ENCODE results near the gene COA1. TPM values are rescaled to one million over a fixed set of nuclear protein-coding genes. Genes with fewer than 3 reads are reported as not detected.

Gene COA1
- total RNA-seq, 1 experiment from 2014 or later: 65.5 TPM

GRCh38 chr7:43594020-43594419 lies 135.3 kb downstream of the COA1 start:
- H3K4me1 ChIP-seq (ENCODE audit: control insufficient read depth, insufficient read depth, low read length): peaks cover 13% of the 10 kb centered on the region
- no TSS peak for BruUV-seq (replicated peaks)
- no peak for DNase-seq (ENCODE audit: low read depth, low spot score)
- no peaks in the 10 kb centered on the region for H3K9me3 ChIP-seq (ENCODE audit: control insufficient read depth, insufficient read depth, low read depth, low read length)
- 0 out of 2 replicates have a peak, but pooled peaks have one; percentile 40 for ATAC-seq
- TF ChIP-seq CTCF (IDR thresholded peaks at IDR 0.05): no peak
- POLR2A ChIA-PET: interaction anchor here (0.5 kb wide), 1 partner anchor 27 kb away, joined by 3 read pairs; no protein-coding TSS in a partner anchor
- H3K27me3 ChIP-seq (ENCODE audit: control insufficient read depth, insufficient read depth, low read length): no peaks in the 10 kb centered on the region
- in situ Hi-C loops (cut with HindIII; ENCODE audit: low pct_unique_long_range_greater_than_20kb, low sequenced_read_pairs) (loop anchor here (25.0 kb wide), 1 partner anchor 118 kb away; no protein-coding TSS in a partner anchor), intact Hi-C loops (cut with micrococcal nuclease; ENCODE audit: unreplicated experiment) (no loop called here)
- no peaks in the 10 kb centered on the region; the same call in 1 of the 2 replicates for H3K36me3 ChIP-seq (ENCODE audit: control insufficient read depth, insufficient read depth, low read length)
- H3K27ac ChIP-seq (ENCODE audit: low read length): no peak overlapping the region
- CTCF ChIA-PET: interaction anchor here (1.5 kb wide), 1 partner anchor 11 kb away, joined by 4 read pairs; the partner anchor contains the start of gene STK17A
- H3K4me3 ChIP-seq (ENCODE audit: low read depth in 2 of 2, low read length in 2 of 2): no peak overlapping the region

GRCh38 chr7:43593010-43593409 lies 136.3 kb downstream of the COA1 start:
- CTCF ChIA-PET: interaction anchor here (0.6 to 0.7 kb wide), 2 partner anchors 11 to 1829 kb away, joined by 3 to 7 read pairs; no protein-coding TSS in a partner anchor
- Histone ChIP-seq H3K4me3 (ENCODE audit: low read depth in 2 of 2, low read length in 2 of 2) (no peak overlapping the region), H3K9me3 (ENCODE audit: control insufficient read depth, insufficient read depth, low read depth, low read length) (no peaks in the 10 kb centered on the region), H3K36me3 (ENCODE audit: control insufficient read depth, insufficient read depth, low read length) (no peaks in the 10 kb centered on the region; the same call in 1 of the 2 replicates), H3K27me3 (ENCODE audit: control insufficient read depth, insufficient read depth, low read length) (no peaks in the 10 kb centered on the region), H3K27ac (ENCODE audit: low read length) (no peak overlapping the region), H3K4me1 (ENCODE audit: control insufficient read depth, insufficient read depth, low read length) (peaks cover 21% of the 10 kb centered on the region)
- ATAC-seq: no peak
- POLR2A ChIA-PET: interaction anchor here (0.6 kb wide), 1 partner anchor 118 kb away, joined by 4 read pairs; no protein-coding TSS in a partner anchor
- DNase-seq (ENCODE audit: low read depth, low spot score): no peak
- no TSS peak for BruUV-seq (replicated peaks)
- intact Hi-C loops (cut with micrococcal nuclease; ENCODE audit: unreplicated experiment): no loop called here
- in situ Hi-C loops (cut with HindIII; ENCODE audit: low pct_unique_long_range_greater_than_20kb, low sequenced_read_pairs): loop anchor here (25.0 kb wide), 1 partner anchor 119 kb away; no protein-coding TSS in a partner anchor
- TF ChIP-seq REST (IDR thresholded peaks at IDR 0.05; ENCODE audit: insufficient read depth in 1 of 2, low read depth in 2 of 2, low read length in 1 of 2) (no peak), TCF7L2 (IDR thresholded peaks at IDR 0.05; ENCODE audit: low read depth, low read length) (no peak), CTCF (IDR thresholded peaks at IDR 0.05) (no peak), POLR2AphosphoS5 (IDR thresholded peaks at IDR 0.05; ENCODE audit: low read depth, low read length) (no peak), SIN3A (IDR thresholded peaks at IDR 0.05; ENCODE audit: borderline replicate concordance, insufficient read depth, low read depth, low read length) (no peak)
